Measurements from ENCODE around the gene MRAP2.

GRCh38 chr6:84028350-84028749 is 5.2 kb upstream of the MRAP2 start:
- TF ChIP-seq CTCF (IDR thresholded peaks at IDR 0.05) (no peak), ZFX (IDR thresholded peaks at IDR 0.05; ENCODE audit: borderline replicate concordance) (no peak)

Measured in 22Rv1 (cell line).